T-helper 2 cell treated with Interferon-gamma antibody and Interleukin-4, amounts not matched to agents 100 ng/mL and 5 ng/mL, for 36 hours (primary cell): Measurements from ENCODE around the gene SERP1. TPM values are rescaled to one million over a fixed set of nuclear protein-coding genes. Genes with fewer than 3 reads are reported as not detected.

ENCODE experiments used
- intact Hi-C: fragments of 100-400 bp; cut with micrococcal nuclease; formaldehyde crosslinking; loops from one replicate; pipeline ENCODE4 v1.15.1; 2023
- total RNA-seq: library from RNA; stranded (reverse); gene quantifications from 2 replicates; pipeline ENCODE4 v1.2.3, GENCODE V29; 2022

SERP1 gene
- total RNA-seq, 1 donor from 2014 or later = 88.3 TPM

- intact Hi-C loops = no loop called here
Measured at GRCh38 chr3:150494411-150494977, 51.8 kb downstream of the SERP1 start.

Other genes starting within 250 kb of the SERP1 start
- gene TSC22D2, start 138.2 kb downstream of the SERP1 start, total RNA-seq = 17.1 and 18.4 TPM in 2 replicates
- 95.3 and 102 TPM in 2 replicates for gene EIF2A, start 291 bp upstream of the SERP1 start, total RNA-seq
- gene SELENOT, start 56.8 kb upstream of the SERP1 start, total RNA-seq = 120 and 128 TPM in 2 replicates
- gene ERICH6, start 157.4 kb upstream of the SERP1 start, total RNA-seq = not detected in 2 replicates
- 31.5 and 33.4 TPM in 2 replicates for gene SIAH2, start 216.7 kb upstream of the SERP1 start, total RNA-seq